ENCODE measurements around the gene ATRNL1. TPM values are rescaled to one million over a fixed set of nuclear protein-coding genes. Genes with fewer than 3 reads are reported as not detected.

The ATRNL1 gene
- total and polyA plus RNA-seq, 4 donors = 0.40 to 26.9 (median 5.3) TPM

DNA sequence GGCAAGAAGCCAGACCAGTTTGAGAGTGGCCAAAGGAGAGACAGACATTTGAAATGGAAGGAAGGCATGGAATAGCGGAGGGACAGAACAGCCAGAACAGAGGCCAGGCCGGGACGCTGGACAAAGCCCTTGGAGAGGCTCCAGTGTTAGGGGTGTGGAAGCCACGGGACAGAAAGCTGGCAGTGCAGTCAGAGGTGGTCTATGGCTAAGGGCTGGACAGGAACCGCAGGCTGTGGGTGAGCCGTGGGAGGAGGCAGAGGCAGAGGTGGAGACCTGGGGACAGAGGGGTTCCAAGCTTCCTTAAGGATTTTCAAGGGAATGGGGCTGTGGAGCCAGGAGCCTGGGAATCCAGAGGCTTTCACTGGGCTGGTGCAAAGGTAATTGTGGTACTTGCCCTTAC, 878.8 kb downstream of the ATRNL1 start:
- H3K27ac ChIP-seq (ENCODE audit: low read depth in 1 of 2, low read length in 2 of 2) = no peak overlapping the region
- no peaks in the 10 kb centered on the region for H3K27me3 ChIP-seq (ENCODE audit: control insufficient read depth in 4 of 4, insufficient read depth in 4 of 4, low read length in 3 of 4)
- DNase-seq (ENCODE audit: low spot score) = no peak
- no peak for TF ChIP-seq RAD21 (IDR thresholded peaks at IDR 0.05)
- TF ChIP-seq, protein P1, sequence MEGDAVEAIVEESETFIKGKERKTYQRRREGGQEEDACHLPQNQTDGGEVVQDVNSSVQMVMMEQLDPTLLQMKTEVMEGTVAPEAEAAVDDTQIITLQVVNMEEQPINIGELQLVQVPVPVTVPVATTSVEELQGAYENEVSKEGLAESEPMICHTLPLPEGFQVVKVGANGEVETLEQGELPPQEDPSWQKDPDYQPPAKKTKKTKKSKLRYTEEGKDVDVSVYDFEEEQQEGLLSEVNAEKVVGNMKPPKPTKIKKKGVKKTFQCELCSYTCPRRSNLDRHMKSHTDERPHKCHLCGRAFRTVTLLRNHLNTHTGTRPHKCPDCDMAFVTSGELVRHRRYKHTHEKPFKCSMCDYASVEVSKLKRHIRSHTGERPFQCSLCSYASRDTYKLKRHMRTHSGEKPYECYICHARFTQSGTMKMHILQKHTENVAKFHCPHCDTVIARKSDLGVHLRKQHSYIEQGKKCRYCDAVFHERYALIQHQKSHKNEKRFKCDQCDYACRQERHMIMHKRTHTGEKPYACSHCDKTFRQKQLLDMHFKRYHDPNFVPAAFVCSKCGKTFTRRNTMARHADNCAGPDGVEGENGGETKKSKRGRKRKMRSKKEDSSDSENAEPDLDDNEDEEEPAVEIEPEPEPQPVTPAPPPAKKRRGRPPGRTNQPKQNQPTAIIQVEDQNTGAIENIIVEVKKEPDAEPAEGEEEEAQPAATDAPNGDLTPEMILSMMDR (IDR thresholded peaks at IDR 0.05; ENCODE audit: low read depth, low read length, missing input control) = no peak
- no peaks in the 10 kb centered on the region for H3K36me3 ChIP-seq (ENCODE audit: control insufficient read depth in 4 of 4, insufficient read depth in 3 of 4, low read depth in 1 of 4, low read length in 3 of 4)
- H3K9ac ChIP-seq (ENCODE audit: low read depth in 1 of 2, low read length in 2 of 2) = no peak overlapping the region
- H3K4me3 ChIP-seq (ENCODE audit: low read depth in 1 of 3, low read length in 3 of 3) = no peak overlapping the region
- no peaks in the 10 kb centered on the region for H3K9me3 ChIP-seq (ENCODE audit: control insufficient read depth in 4 of 4, low read length in 3 of 4)
- WGBS = 94% methylated on average over 6 of the region's 6 CpGs
- H3K4me1 ChIP-seq (ENCODE audit: control insufficient read depth in 4 of 4, insufficient read depth in 4 of 4, low read length in 3 of 4) = no peaks in the 10 kb centered on the region

DNA sequence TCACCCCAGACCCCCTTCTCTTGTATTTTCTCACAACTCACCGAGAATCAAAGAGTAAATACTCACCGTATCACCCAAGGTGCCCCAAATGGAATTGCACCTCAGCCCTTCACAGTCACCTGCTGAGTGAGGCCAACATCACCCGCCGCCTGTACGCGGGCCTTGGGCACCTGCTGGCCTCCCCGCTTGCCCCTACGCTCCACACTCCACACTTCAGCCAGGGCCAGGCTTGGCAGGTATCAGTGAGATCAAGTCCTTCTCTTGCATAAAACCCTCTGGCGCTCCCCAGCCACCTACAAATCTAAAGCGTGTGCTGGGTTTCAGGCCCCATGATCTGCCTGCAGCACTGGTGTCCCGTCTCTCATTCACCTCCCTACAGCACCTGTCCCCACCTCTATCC, 879.3 kb downstream of the ATRNL1 start:
- H3K9me3 ChIP-seq (ENCODE audit: control insufficient read depth in 4 of 4, low read length in 3 of 4) = no peaks in the 10 kb centered on the region
- no peak overlapping the region for H3K4me3 ChIP-seq (ENCODE audit: low read depth in 1 of 3, low read length in 3 of 3)
- H3K4me1 ChIP-seq (ENCODE audit: control insufficient read depth in 4 of 4, insufficient read depth in 4 of 4, low read length in 3 of 4) = no peaks in the 10 kb centered on the region
- H3K27ac ChIP-seq (ENCODE audit: low read depth in 1 of 2, low read length in 2 of 2) = no peak overlapping the region
- 87% methylated on average over 11 of the region's 11 CpGs for WGBS
- TF ChIP-seq EGR1 (IDR thresholded peaks at IDR 0.05; ENCODE audit: low read depth in 2 of 2) = no peak
- no peak for TF ChIP-seq YY1 (IDR thresholded peaks at IDR 0.05)
- no peak for TF ChIP-seq FOXA1 (IDR thresholded peaks at IDR 0.05)
- TF ChIP-seq NR2F2 (IDR thresholded peaks at IDR 0.05) = no peak
- no peak for TF ChIP-seq RAD21 (IDR thresholded peaks at IDR 0.05)
- TF ChIP-seq, protein P2, sequence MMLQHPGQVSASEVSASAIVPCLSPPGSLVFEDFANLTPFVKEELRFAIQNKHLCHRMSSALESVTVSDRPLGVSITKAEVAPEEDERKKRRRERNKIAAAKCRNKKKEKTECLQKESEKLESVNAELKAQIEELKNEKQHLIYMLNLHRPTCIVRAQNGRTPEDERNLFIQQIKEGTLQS (IDR thresholded peaks at IDR 0.05) = no peak
- H3K27me3 ChIP-seq (ENCODE audit: control insufficient read depth in 4 of 4, insufficient read depth in 4 of 4, low read length in 3 of 4) = no peaks in the 10 kb centered on the region
- H3K9ac ChIP-seq (ENCODE audit: low read depth in 1 of 2, low read length in 2 of 2) = no peak overlapping the region
- no peaks in the 10 kb centered on the region for H3K36me3 ChIP-seq (ENCODE audit: control insufficient read depth in 4 of 4, insufficient read depth in 3 of 4, low read depth in 1 of 4, low read length in 3 of 4)
- DNase-seq (ENCODE audit: low spot score) = no peak

DNA sequence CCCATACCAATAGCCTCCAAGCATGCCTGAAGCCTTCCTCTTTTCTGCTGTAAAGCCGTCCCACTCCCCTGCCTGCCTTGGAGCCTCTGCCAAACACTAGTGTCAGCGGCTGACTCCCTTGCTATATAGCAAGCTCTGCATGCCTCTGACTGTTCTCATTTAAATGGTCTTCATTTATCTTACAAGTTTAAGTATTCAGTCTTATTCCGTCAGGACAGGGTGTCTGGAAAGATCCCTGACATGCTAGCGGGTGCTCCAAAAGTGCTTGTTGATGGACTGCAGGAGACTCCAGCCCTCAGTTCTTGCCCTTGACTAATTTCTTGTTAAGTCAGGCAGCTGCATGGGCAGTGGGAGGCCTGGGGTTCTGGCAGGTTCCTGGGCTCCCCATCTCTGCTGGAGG, 881.2 kb downstream of the ATRNL1 start:
- TF ChIP-seq HNF4G (IDR thresholded peaks at IDR 0.05) = no peak
- no peak for TF ChIP-seq YY1 (IDR thresholded peaks at IDR 0.05)
- no peak for TF ChIP-seq RXRA (IDR thresholded peaks at IDR 0.05)
- no peak for TF ChIP-seq SP1 (IDR thresholded peaks at IDR 0.05)
- TF ChIP-seq, protein P3, sequence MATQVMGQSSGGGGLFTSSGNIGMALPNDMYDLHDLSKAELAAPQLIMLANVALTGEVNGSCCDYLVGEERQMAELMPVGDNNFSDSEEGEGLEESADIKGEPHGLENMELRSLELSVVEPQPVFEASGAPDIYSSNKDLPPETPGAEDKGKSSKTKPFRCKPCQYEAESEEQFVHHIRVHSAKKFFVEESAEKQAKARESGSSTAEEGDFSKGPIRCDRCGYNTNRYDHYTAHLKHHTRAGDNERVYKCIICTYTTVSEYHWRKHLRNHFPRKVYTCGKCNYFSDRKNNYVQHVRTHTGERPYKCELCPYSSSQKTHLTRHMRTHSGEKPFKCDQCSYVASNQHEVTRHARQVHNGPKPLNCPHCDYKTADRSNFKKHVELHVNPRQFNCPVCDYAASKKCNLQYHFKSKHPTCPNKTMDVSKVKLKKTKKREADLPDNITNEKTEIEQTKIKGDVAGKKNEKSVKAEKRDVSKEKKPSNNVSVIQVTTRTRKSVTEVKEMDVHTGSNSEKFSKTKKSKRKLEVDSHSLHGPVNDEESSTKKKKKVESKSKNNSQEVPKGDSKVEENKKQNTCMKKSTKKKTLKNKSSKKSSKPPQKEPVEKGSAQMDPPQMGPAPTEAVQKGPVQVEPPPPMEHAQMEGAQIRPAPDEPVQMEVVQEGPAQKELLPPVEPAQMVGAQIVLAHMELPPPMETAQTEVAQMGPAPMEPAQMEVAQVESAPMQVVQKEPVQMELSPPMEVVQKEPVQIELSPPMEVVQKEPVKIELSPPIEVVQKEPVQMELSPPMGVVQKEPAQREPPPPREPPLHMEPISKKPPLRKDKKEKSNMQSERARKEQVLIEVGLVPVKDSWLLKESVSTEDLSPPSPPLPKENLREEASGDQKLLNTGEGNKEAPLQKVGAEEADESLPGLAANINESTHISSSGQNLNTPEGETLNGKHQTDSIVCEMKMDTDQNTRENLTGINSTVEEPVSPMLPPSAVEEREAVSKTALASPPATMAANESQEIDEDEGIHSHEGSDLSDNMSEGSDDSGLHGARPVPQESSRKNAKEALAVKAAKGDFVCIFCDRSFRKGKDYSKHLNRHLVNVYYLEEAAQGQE (IDR thresholded peaks at IDR 0.05) = no peak
- TF ChIP-seq FOXA1 (IDR thresholded peaks at IDR 0.05) = no peak
- TF ChIP-seq JUND (IDR thresholded peaks at IDR 0.05) = no peak
- TF ChIP-seq FOXA2 (IDR thresholded peaks at IDR 0.05) = no peak
- no peak for TF ChIP-seq EGR1 (IDR thresholded peaks at IDR 0.05; ENCODE audit: low read depth in 2 of 2)
- TF ChIP-seq GABPA (IDR thresholded peaks at IDR 0.05 in 1 of 2, conservative IDR thresholded peaks at IDR 0.05 in 1 of 2) = no peak
- TF ChIP-seq, protein P2 (IDR thresholded peaks at IDR 0.05) = no peak
- no peak for TF ChIP-seq TAF1 (conservative IDR thresholded peaks at IDR 0.05)
- TF ChIP-seq, protein P4, sequence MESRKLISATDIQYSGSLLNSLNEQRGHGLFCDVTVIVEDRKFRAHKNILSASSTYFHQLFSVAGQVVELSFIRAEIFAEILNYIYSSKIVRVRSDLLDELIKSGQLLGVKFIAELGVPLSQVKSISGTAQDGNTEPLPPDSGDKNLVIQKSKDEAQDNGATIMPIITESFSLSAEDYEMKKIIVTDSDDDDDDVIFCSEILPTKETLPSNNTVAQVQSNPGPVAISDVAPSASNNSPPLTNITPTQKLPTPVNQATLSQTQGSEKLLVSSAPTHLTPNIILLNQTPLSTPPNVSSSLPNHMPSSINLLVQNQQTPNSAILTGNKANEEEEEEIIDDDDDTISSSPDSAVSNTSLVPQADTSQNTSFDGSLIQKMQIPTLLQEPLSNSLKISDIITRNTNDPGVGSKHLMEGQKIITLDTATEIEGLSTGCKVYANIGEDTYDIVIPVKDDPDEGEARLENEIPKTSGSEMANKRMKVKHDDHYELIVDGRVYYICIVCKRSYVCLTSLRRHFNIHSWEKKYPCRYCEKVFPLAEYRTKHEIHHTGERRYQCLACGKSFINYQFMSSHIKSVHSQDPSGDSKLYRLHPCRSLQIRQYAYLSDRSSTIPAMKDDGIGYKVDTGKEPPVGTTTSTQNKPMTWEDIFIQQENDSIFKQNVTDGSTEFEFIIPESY (IDR thresholded peaks at IDR 0.05) = no peak
- TF ChIP-seq, protein P5, sequence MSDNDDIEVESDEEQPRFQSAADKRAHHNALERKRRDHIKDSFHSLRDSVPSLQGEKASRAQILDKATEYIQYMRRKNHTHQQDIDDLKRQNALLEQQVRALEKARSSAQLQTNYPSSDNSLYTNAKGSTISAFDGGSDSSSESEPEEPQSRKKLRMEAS (IDR thresholded peaks at IDR 0.05) = no peak
- TF ChIP-seq RAD21 (IDR thresholded peaks at IDR 0.05) = no peak
- TF ChIP-seq, protein P1 (IDR thresholded peaks at IDR 0.05; ENCODE audit: low read depth, low read length, missing input control) = no peak
- Histone ChIP-seq H3K4me1 (ENCODE audit: control insufficient read depth in 4 of 4, insufficient read depth in 4 of 4, low read length in 3 of 4) (no peaks in the 10 kb centered on the region), H3K9me3 (ENCODE audit: control insufficient read depth in 4 of 4, low read length in 3 of 4) (no peaks in the 10 kb centered on the region), H3K27me3 (ENCODE audit: control insufficient read depth in 4 of 4, insufficient read depth in 4 of 4, low read length in 3 of 4) (no peaks in the 10 kb centered on the region), H3K27ac (ENCODE audit: low read depth in 1 of 2, low read length in 2 of 2) (no peak overlapping the region), H3K36me3 (ENCODE audit: control insufficient read depth in 4 of 4, insufficient read depth in 3 of 4, low read depth in 1 of 4, low read length in 3 of 4) (no peaks in the 10 kb centered on the region), H3K4me3 (ENCODE audit: low read depth in 1 of 3, low read length in 3 of 3) (no peak overlapping the region), H3K9ac (ENCODE audit: low read depth in 1 of 2, low read length in 2 of 2) (no peak overlapping the region)
- no peak for DNase-seq (ENCODE audit: low spot score)
- 92% methylated on average over 4 of the region's 4 CpGs for WGBS

Data from liver (tissue), 9 donors.